B cell (primary cell): ENCODE data around the gene MMS22L. TPM values are rescaled to one million over a fixed set of nuclear protein-coding genes. Genes with fewer than 3 reads are reported as not detected.

ENCODE experiments used
- ATAC-seq: fragments of 200-7000 bp; cut with Tn5 transposase; one replicate; pipeline ENCODE4 v1.10.0; 2021; ENCODE audit warnings: low read depth, mild to moderate bottlenecking, moderate number of reproducible peaks, moderate library complexity
- CTCF ChIA-PET: fragments of 350-600 bp; sonication (Branson Sonifier 250); formaldehyde crosslinking; loops from one replicate; lab custom pipeline; 2021; ENCODE audit warnings: antibody characterized with exemption, inconsistent platforms; lab: Charles Lee
- POLR2A ChIA-PET: fragments of 350-600 bp; sonication (Branson Sonifier 250); formaldehyde crosslinking; loops from one replicate; lab custom pipeline; 2021; ENCODE audit warnings: antibody characterized with exemption; lab: Charles Lee
- DNase-seq: peaks from one replicate; pipeline ENCODE4 v3.0.0; 2013
- H2AFZ ChIP-seq: 2 replicates; pipeline ENCODE4 v1.6.1; 2012; ENCODE audit warnings: mild to moderate bottlenecking, low read depth, low read length; ENCODE audit not compliant: insufficient read depth, poor library complexity, severe bottlenecking
- H3K27ac ChIP-seq, 2 donors: 1 replicate in 1 of 2; 2 replicates in 1 of 2; pipeline ENCODE4 v1.5.1; 2012 to 2013; ENCODE audit warnings: low read length in 2 of 2, mild to moderate bottlenecking in 2 of 2, moderate library complexity in 1 of 2
- H3K27me3 ChIP-seq, 4 experiments: fragments of 200-600 bp in 1 of 4; sonication (generic) in 1 of 4; replicated peaks in 1 of 4; 1 replicate in 2 of 4; 2 replicates in 2 of 4; pipeline versions ENCODE4 v1.6.1 to v1.7.0; 2013 to 2016; ENCODE audit warnings: low read length in 3 of 4, mild to moderate bottlenecking in 2 of 4, mixed read lengths in 1 of 4, moderate library complexity in 1 of 4; ENCODE audit not compliant: insufficient read depth in 4 of 4, control insufficient read depth in 3 of 4; ENCODE audit errors: control extremely low read depth in 1 of 4
- H3K36me3 ChIP-seq, 2 experiments: replicated peaks in 1 of 2; 1 replicate in 1 of 2; 2 replicates in 1 of 2; pipeline versions ENCODE4 v1.6.1 to v1.7.1; 2013; ENCODE audit warnings: low read length in 1 of 2; ENCODE audit not compliant: insufficient read depth in 2 of 2, control insufficient read depth in 1 of 2; ENCODE audit errors: control extremely low read depth in 1 of 2, extremely low read depth in 1 of 2
- H3K4me1 ChIP-seq, 2 donors: fragments of 200-600 bp in 1 of 2; sonication (generic) in 1 of 2; 1 replicate in 1 of 2; 2 replicates in 1 of 2; pipeline versions ENCODE4 v1.5.1 to v1.6.1; 2013 to 2017; ENCODE audit warnings: low read length in 2 of 2; ENCODE audit not compliant: control insufficient read depth in 2 of 2, insufficient read depth in 2 of 2
- H3K4me2 ChIP-seq: replicated peaks from 2 replicates; pipeline ENCODE3; 2012; ENCODE audit warnings: mild to moderate bottlenecking, low read depth, low read length; ENCODE audit not compliant: poor library complexity, severe bottlenecking
- H3K4me3 ChIP-seq, 5 experiments: fragments of 200-600 bp in 1 of 5; sonication (generic) in 1 of 5; 1 replicate in 3 of 5; 2 replicates in 2 of 5; pipeline versions ENCODE4 v1.5.1 to v1.7.0; 2011 to 2016; ENCODE audit warnings: low read length in 4 of 5, mild to moderate bottlenecking in 4 of 5, low read depth in 2 of 5, control low read depth in 1 of 5, moderate library complexity in 1 of 5; ENCODE audit not compliant: insufficient read depth in 1 of 5; ENCODE audit errors: control extremely low read depth in 1 of 5, extremely low read depth in 1 of 5
- H3K79me2 ChIP-seq: fragments of 200-600 bp; sonication (generic); one replicate; pipeline ENCODE4 v1.6.0; 2016; ENCODE audit warnings: low read length; ENCODE audit not compliant: control insufficient read depth, insufficient read depth
- H3K9ac ChIP-seq: fragments of 200-600 bp; sonication (generic); 2 replicates; pipeline ENCODE4 v1.6.1; 2017; ENCODE audit warnings: mild to moderate bottlenecking, low read length, moderate library complexity
- H3K9me3 ChIP-seq, 3 donors: one replicate each; pipeline versions ENCODE4 v1.6.1 to v1.7.1; 2013; ENCODE audit warnings: low read length in 2 of 3; ENCODE audit not compliant: control insufficient read depth in 2 of 3, insufficient read depth in 1 of 3; ENCODE audit errors: control extremely low read depth in 1 of 3
- H4K20me1 ChIP-seq: 2 replicates; pipeline ENCODE4 v1.6.0; 2012; ENCODE audit warnings: mild to moderate bottlenecking, low read length; ENCODE audit not compliant: insufficient read depth, control insufficient read depth, poor library complexity, severe bottlenecking
- H3K27ac Mint-ChIP-seq: one replicate; pipeline ENCODE4 v1.8.0; 2021; ENCODE audit warnings: mixed read lengths
- H3K27me3 Mint-ChIP-seq: one replicate; pipeline ENCODE4 v1.8.0; 2021; ENCODE audit warnings: mixed read lengths
- H3K4me1 Mint-ChIP-seq: one replicate; pipeline ENCODE4 v1.8.0; 2021; ENCODE audit warnings: mixed read lengths
- H3K4me3 Mint-ChIP-seq: one replicate; pipeline ENCODE4 v1.8.0; 2021; ENCODE audit warnings: mixed read lengths
- H3K9me3 Mint-ChIP-seq: one replicate; pipeline ENCODE4 v1.8.0; 2022; ENCODE audit warnings: mixed read lengths; ENCODE audit not compliant: insufficient read depth
- EZH2 ChIP-seq: IDR thresholded peaks from 2 replicates; pipeline ENCODE4 v1.6.1; 2012; ENCODE audit warnings: borderline replicate concordance, low read depth, mild to moderate bottlenecking, moderate library complexity, low read length; ENCODE audit not compliant: insufficient read depth, poor library complexity, severe bottlenecking
- WGBS: methylation state at CpG from one replicate; pipeline ENCODE4 v1.1.5; 2013; ENCODE audit warnings: missing lambda C conversion rate; ENCODE audit not compliant: insufficient coverage; 5-methylcytosine and 5-hydroxymethylcytosine counted together
- intact Hi-C: fragments of 100-400 bp; cut with micrococcal nuclease; formaldehyde crosslinking; loops from one replicate; pipeline ENCODE4 v1.10.0; 2022
- polyA plus RNA-seq: library from polyadenylated mRNA; depleted of rRNA; stranded (reverse); fragments of >200 nt; gene quantifications from 2 replicates; pipeline ENCODE4 v1.2.3, GENCODE V29; 2012
- total RNA-seq, 2 donors: library from RNA; stranded (reverse); fragments of 120-200 nt in 1 of 2; gene quantifications; 1 replicate in 1 of 2; 2 replicates in 1 of 2; pipeline versions ENCODE4 v1.2.3 to v1.2.4, GENCODE V29; 2013 to 2022
- TF ChIP-seq, protein P1 (sequence below): fragments of 200-600 bp; IDR thresholded peaks from one replicate; pipeline ENCODE4 v1.8.0; 2022; ENCODE audit warnings: antibody characterized with exemption, mild to moderate bottlenecking

MMS22L gene
- total and polyA plus RNA-seq, 2 donors (not counting 1 experiment from before 2014, with no cell fraction given): 3.2 to 20.5 TPM

DNA sequence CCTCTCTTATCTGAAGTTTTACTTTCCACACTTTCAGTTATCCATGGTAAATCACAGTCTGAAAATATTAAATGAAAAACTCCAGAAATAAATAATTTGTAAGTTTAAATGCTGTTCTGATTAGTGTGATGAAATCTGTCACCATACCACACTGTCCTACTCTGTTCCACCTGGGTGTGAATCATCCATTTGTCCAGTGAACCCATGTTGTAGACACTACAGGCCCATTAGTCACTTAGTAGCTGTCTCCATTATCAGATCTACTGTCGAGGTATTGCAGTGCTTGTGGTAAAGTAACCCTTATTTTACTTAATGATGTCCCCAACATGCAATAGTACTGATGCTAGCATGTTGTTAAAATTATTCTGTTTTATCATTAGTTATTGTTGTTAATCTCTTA lies 29.2 kb upstream of the MMS22L start:
- H3K9ac ChIP-seq: no peak overlapping the region
- no peaks in the 10 kb centered on the region for H3K4me1 ChIP-seq
- TF ChIP-seq, protein P1, sequence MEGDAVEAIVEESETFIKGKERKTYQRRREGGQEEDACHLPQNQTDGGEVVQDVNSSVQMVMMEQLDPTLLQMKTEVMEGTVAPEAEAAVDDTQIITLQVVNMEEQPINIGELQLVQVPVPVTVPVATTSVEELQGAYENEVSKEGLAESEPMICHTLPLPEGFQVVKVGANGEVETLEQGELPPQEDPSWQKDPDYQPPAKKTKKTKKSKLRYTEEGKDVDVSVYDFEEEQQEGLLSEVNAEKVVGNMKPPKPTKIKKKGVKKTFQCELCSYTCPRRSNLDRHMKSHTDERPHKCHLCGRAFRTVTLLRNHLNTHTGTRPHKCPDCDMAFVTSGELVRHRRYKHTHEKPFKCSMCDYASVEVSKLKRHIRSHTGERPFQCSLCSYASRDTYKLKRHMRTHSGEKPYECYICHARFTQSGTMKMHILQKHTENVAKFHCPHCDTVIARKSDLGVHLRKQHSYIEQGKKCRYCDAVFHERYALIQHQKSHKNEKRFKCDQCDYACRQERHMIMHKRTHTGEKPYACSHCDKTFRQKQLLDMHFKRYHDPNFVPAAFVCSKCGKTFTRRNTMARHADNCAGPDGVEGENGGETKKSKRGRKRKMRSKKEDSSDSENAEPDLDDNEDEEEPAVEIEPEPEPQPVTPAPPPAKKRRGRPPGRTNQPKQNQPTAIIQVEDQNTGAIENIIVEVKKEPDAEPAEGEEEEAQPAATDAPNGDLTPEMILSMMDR: no peak
- TF ChIP-seq EZH2: no peak
- Mint-ChIP-seq H3K27ac (no peak overlapping the region), H3K9me3 (no peaks in the 10 kb centered on the region), H3K27me3 (peaks cover 8% of the 10 kb centered on the region), H3K4me3 (no peak overlapping the region), H3K4me1 (no peaks in the 10 kb centered on the region)
- H3K4me2 ChIP-seq: no peak overlapping the region
- H3K27ac ChIP-seq: no peak overlapping the region
- H3K4me3 ChIP-seq: no peak overlapping the region
- no peaks in the 10 kb centered on the region for H4K20me1 ChIP-seq
- H3K79me2 ChIP-seq: no peaks in the 10 kb centered on the region
- no peak for DNase-seq
- no peak for ATAC-seq
- whole genome bisulfite sequencing: no CpG with 5 or more reads among the region's 1 CpG
- CTCF ChIA-PET: no interaction called here
- no peaks in the 10 kb centered on the region for H3K9me3 ChIP-seq
- no peaks in the 10 kb centered on the region for H3K27me3 ChIP-seq
- no peaks in the 10 kb centered on the region for H3K36me3 ChIP-seq
- no peak overlapping the region for H2AFZ ChIP-seq
- POLR2A ChIA-PET: no interaction called here
- intact Hi-C loops: no loop called here

DNA sequence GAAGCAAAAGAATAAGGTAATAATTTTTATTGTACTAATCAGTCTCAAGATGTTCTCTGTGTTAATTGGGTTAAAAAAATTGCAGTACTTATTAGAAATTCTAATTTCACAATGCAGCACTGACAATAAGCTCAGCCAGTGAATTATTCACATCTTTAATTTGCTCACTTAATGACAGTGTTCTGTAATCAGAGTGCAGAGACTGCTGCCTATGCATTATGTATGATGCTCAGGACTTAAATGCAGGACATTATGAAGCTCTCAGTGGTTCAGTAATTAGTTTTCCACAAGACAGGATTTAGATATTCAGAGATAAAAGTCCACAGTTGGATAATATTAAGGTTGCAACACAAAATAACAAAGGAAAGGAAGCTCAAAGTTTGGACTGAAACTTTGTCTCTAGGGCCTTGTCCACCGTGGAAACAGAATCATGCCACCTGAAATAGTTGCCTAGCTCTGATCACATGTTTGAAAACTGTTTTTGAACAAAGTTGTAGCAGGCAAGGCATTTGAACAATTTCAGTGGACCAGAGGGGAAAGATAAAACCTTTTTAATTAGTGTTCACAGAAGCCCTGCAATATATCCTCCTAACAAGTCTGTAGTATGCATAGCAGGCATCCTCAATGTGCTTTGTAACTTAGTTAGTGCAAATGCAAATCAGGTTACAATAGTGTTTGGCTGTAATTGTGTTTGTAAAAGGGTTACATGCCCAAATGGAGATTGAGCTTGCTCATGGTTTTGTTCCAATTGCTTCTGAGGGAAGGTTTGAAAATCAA lies 23.7 kb upstream of the MMS22L start:
- Mint-ChIP-seq H3K9me3 (no peaks in the 10 kb centered on the region), H3K27me3 (peaks cover 16% of the 10 kb centered on the region), H3K4me1 (no peaks in the 10 kb centered on the region), H3K27ac (no peak overlapping the region), H3K4me3 (no peak overlapping the region)
- intact Hi-C loops: no loop called here
- Histone ChIP-seq H3K9ac (no peak overlapping the region), H3K79me2 (no peaks in the 10 kb centered on the region), H3K4me2 (no peak overlapping the region), H4K20me1 (no peaks in the 10 kb centered on the region), H3K36me3 (no peaks in the 10 kb centered on the region), H3K4me3 (no peak overlapping the region), H3K4me1 (no peaks in the 10 kb centered on the region), H2AFZ (no peak overlapping the region), H3K9me3 (no peaks in the 10 kb centered on the region), H3K27me3 (no peaks in the 10 kb centered on the region), H3K27ac (no peak overlapping the region)
- ChIA-PET POLR2A (no interaction called here), CTCF (no interaction called here)
- TF ChIP-seq, protein P1: no peak
- no peak for TF ChIP-seq EZH2
- WGBS: 100% methylated on average over 1 of the region's 1 CpG
- ATAC-seq (no peak), DNase-seq (no peak)
